Breast epithelium (tissue), 4 donors: Measurements from ENCODE around the gene IER3IP1. TPM values are rescaled to one million over a fixed set of nuclear protein-coding genes. Genes with fewer than 3 reads are reported as not detected.
"Not testable (repeated sequence)": the region's sequence is repeated elsewhere in the genome, so short reads cannot be mapped to it uniquely, and the experiment has no call there.

Experiments used
- DNase-seq, 2 donors: peaks; one replicate each; pipeline ENCODE4 v3.0.0-alpha.2; 2019; ENCODE audit warnings: low spot score in 2 of 2
- H3K27ac ChIP-seq, 2 donors: fragments of 200-600 bp; sonication (generic) in 1 of 2; one replicate each; pipeline ENCODE4 v1.5.1; 2016 to 2019; ENCODE audit warnings: mild to moderate bottlenecking in 1 of 2
- H3K27me3 ChIP-seq, 2 donors: fragments of 200-600 bp; sonication (generic) in 1 of 2; one replicate each; pipeline versions ENCODE4 v1.5.1 to v1.6.0; 2017 to 2019; ENCODE audit warnings: control low read depth in 1 of 2, mild to moderate bottlenecking in 1 of 2
- H3K36me3 ChIP-seq: fragments of 200-600 bp; one replicate; pipeline ENCODE4 v1.5.1; 2019
- H3K4me1 ChIP-seq, 2 donors: fragments of 200-600 bp; sonication (generic); one replicate each; pipeline ENCODE4 v1.5.1; 2016 to 2019; ENCODE audit warnings: control low read depth in 1 of 2
- H3K4me3 ChIP-seq, 3 donors: fragments of 200-600 bp; sonication (generic); 1 replicate in 2 of 3; 2 replicates in 1 of 3; pipeline ENCODE4 v1.5.1; 2016 to 2019; ENCODE audit warnings: mild to moderate bottlenecking in 3 of 3, moderate library complexity in 2 of 3
- H3K9me3 ChIP-seq, 2 donors: fragments of 200-600 bp; sonication (generic) in 1 of 2; one replicate each; pipeline ENCODE4 v1.5.1; 2016 to 2019; ENCODE audit warnings: control low read depth in 1 of 2
- CTCF ChIP-seq, 3 donors: fragments of 450-650 bp; IDR thresholded peaks; one replicate each; pipeline ENCODE4 v1.5.1; 2016 to 2017; ENCODE audit warnings: antibody characterized with exemption in 3 of 3, mild to moderate bottlenecking in 3 of 3, moderate library complexity in 3 of 3
- POLR2A ChIP-seq: fragments of 450-650 bp; IDR thresholded peaks from one replicate; pipeline ENCODE4 v1.6.1; 2016; ENCODE audit warnings: antibody characterized with exemption, mild to moderate bottlenecking, moderate library complexity
- POLR2AphosphoS5 ChIP-seq, 3 donors: sonication (generic); formaldehyde crosslinking; IDR thresholded peaks; one replicate each; pipeline ENCODE4 v1.6.1; 2017; ENCODE audit warnings: antibody characterized with exemption in 3 of 3
- intact Hi-C: fragments of 100-400 bp; cut with DNase I; formaldehyde crosslinking; loops from one replicate; pipeline ENCODE4 v1.15.1; 2023; ENCODE audit warnings: low total_unique reads
- total RNA-seq, 3 donors: library from RNA; depleted of rRNA; stranded (reverse); fragments of >200 nt; gene quantifications; one replicate each; pipeline ENCODE4 v1.1.0, GENCODE V29; 2016

IER3IP1 gene
- total RNA-seq, 3 donors from 2014 or later = 10.4 to 15.1 (median 13.8) TPM

GRCh38 chr18:47163241-47163640, 12.9 kb downstream of the IER3IP1 start:
- TF ChIP-seq CTCF (IDR thresholded peaks at IDR 0.05) (no peak), POLR2A (no peak), POLR2AphosphoS5 (IDR thresholded peaks at IDR 0.05) (no peak)
- no peak overlapping the region for H3K4me3 ChIP-seq
- H3K4me1 ChIP-seq = no peaks in the 10 kb centered on the region
- no peaks in the 10 kb centered on the region for H3K9me3 ChIP-seq
- no peaks in the 10 kb centered on the region for H3K27me3 ChIP-seq
- H3K27ac ChIP-seq = no peak overlapping the region
- DNase-seq = no peak
- intact Hi-C loops = no loop called here
- no peaks in the 10 kb centered on the region for H3K36me3 ChIP-seq

- Histone ChIP-seq H3K36me3 (no peaks in the 10 kb centered on the region), H3K27me3 (no peaks in the 10 kb centered on the region), H3K9me3 (no peaks in the 10 kb centered on the region), H3K4me3 (no peak overlapping the region), H3K27ac (no peak overlapping the region), H3K4me1 (no peaks in the 10 kb centered on the region)
- intact Hi-C loops = no loop called here
- TF ChIP-seq POLR2A (no peak), CTCF (IDR thresholded peaks at IDR 0.05) (no peak), POLR2AphosphoS5 (IDR thresholded peaks at IDR 0.05) (no peak)
- DNase-seq = no peak
Measured at GRCh38 chr18:47160256-47160655, 15.9 kb downstream of the IER3IP1 start.

GRCh38 chr18:47158404-47158803, 17.8 kb downstream of the IER3IP1 start:
- H3K4me3 ChIP-seq, H3K27me3 ChIP-seq, intact Hi-C loops, DNase-seq, H3K27ac ChIP-seq, H3K36me3 ChIP-seq, H3K9me3 ChIP-seq, H3K4me1 ChIP-seq: not testable (repeated sequence)

- H3K4me3 ChIP-seq = peak overlapping the region in 2 of 3 donors; percentile 88 to 95
- TF ChIP-seq CTCF (IDR thresholded peaks at IDR 0.05) (no peak), POLR2AphosphoS5 (IDR thresholded peaks at IDR 0.05) (no peak), POLR2A (no peak)
- H3K9me3 ChIP-seq = no peaks in the 10 kb centered on the region
- DNase-seq = no peak
- no peaks in the 10 kb centered on the region for H3K4me1 ChIP-seq
- no peaks in the 10 kb centered on the region for H3K36me3 ChIP-seq
- no peaks in the 10 kb centered on the region for H3K27me3 ChIP-seq
- peak overlapping the region in 1 of 2 donors; percentile 96 for H3K27ac ChIP-seq
- intact Hi-C loops = no loop called here
Measured at GRCh38 chr18:47151439-47151838, 24.7 kb downstream of the IER3IP1 start.

- intact Hi-C loops = no loop called here
- Histone ChIP-seq H3K27ac (peak overlapping the region; percentile 86 to 96), H3K9me3 (no peaks in the 10 kb centered on the region), H3K4me1 (no peaks in the 10 kb centered on the region), H3K36me3 (no peaks in the 10 kb centered on the region), H3K27me3 (no peaks in the 10 kb centered on the region), H3K4me3 (peak overlapping the region; percentile 63 to 95 (median 88))
- no peak for DNase-seq
- TF ChIP-seq POLR2AphosphoS5 (IDR thresholded peaks at IDR 0.05) = no peak
- TF ChIP-seq CTCF (IDR thresholded peaks at IDR 0.05) = no peak
- no peak for TF ChIP-seq POLR2A
Measured at GRCh38 chr18:47150824-47151366, 25.3 kb downstream of the IER3IP1 start.
